Urinary bladder (tissue), 4 donors: ENCODE results near the gene VAC14. TPM values are rescaled to one million over a fixed set of nuclear protein-coding genes. Genes with fewer than 3 reads are reported as not detected.

Experiments used
- DNase-seq: peaks from one replicate; pipeline ENCODE4 v3.0.0-alpha.2; 2015; ENCODE audit errors: extremely low spot score
- H3K27ac ChIP-seq: one replicate; pipeline ENCODE4 v1.5.1; 2013; ENCODE audit warnings: low read depth, mild to moderate bottlenecking, moderate library complexity
- H3K36me3 ChIP-seq: one replicate; pipeline ENCODE4 v1.6.1; 2013; ENCODE audit warnings: mild to moderate bottlenecking, moderate library complexity; ENCODE audit not compliant: insufficient read depth
- H3K4me1 ChIP-seq: one replicate; pipeline ENCODE4 v1.6.1; 2013; ENCODE audit warnings: mild to moderate bottlenecking, moderate library complexity; ENCODE audit not compliant: insufficient read depth
- H3K4me3 ChIP-seq: one replicate; pipeline ENCODE4 v1.5.1; 2013; ENCODE audit warnings: low read depth, low read length
- WGBS: extraction: QIAGEN DNeasy Blood & Tissue Kit; methylation state at CpG from one replicate; pipeline ENCODE4 v1.1.7; 2013; 5-methylcytosine and 5-hydroxymethylcytosine counted together
- polyA plus RNA-seq: library from polyadenylated mRNA; stranded (reverse); fragments of 200-250 nt; gene quantifications from one replicate; pipeline ENCODE4 v1.2.3, GENCODE V29; 2013
- total RNA-seq: library from RNA; depleted of rRNA; stranded (reverse); fragments of >200 nt; gene quantifications from one replicate; pipeline ENCODE4 v1.2.3, GENCODE V29; 2014
- donor health status: healthy with polysubstance abuse.
- donor health status: healthy.

VAC14 gene
- total and polyA plus RNA-seq, 2 donors, result 9.6 to 31.4 TPM

- H3K36me3 ChIP-seq, result no peaks in the 10 kb centered on the region
- no peak overlapping the region for H3K4me3 ChIP-seq
- 35% methylated on average over 31 of the region's 31 CpGs for WGBS
- peak; percentile 71 for DNase-seq
- H3K4me1 ChIP-seq, result no peaks in the 10 kb centered on the region
- peak overlapping the region; percentile 43 for H3K27ac ChIP-seq
These were observed 74.8 kb downstream of the VAC14 start for GRCh38 chr16:70725912-70726828.

GRCh38 chr16:70725024-70725911 lies 75.7 kb downstream of the VAC14 start:
- no peak for DNase-seq
- 60% methylated on average over 22 of the region's 22 CpGs for WGBS
- H3K36me3 ChIP-seq, result no peaks in the 10 kb centered on the region
- H3K27ac ChIP-seq, result peak overlapping the region; percentile 43
- no peak overlapping the region for H3K4me3 ChIP-seq
- H3K4me1 ChIP-seq, result no peaks in the 10 kb centered on the region

- Histone ChIP-seq H3K36me3 (no peaks in the 10 kb centered on the region), H3K4me1 (no peaks in the 10 kb centered on the region), H3K4me3 (no peak overlapping the region), H3K27ac (no peak overlapping the region)
- DNase-seq, result no peak
- 94% methylated on average over 15 of the region's 15 CpGs for WGBS
These were observed 76.6 kb downstream of the VAC14 start for GRCh38 chr16:70724146-70725023.

GRCh38 chr16:70723740-70724145 lies 77.2 kb downstream of the VAC14 start:
- no peak for DNase-seq
- H3K36me3 ChIP-seq, result no peaks in the 10 kb centered on the region
- WGBS, result 86% methylated on average over 6 of the region's 6 CpGs
- H3K4me1 ChIP-seq, result no peaks in the 10 kb centered on the region
- H3K4me3 ChIP-seq, result no peak overlapping the region
- no peak overlapping the region for H3K27ac ChIP-seq

- Histone ChIP-seq H3K27ac (no peak overlapping the region), H3K4me3 (no peak overlapping the region)
- WGBS, result 93% methylated on average over 18 of the region's 18 CpGs
These were observed 79.6 kb downstream of the VAC14 start for GRCh38 chr16:70721202-70721963.

GRCh38 chr16:70720425-70721201 lies 80.3 kb downstream of the VAC14 start:
- H3K36me3 ChIP-seq, result no peaks in the 10 kb centered on the region
- H3K27ac ChIP-seq, result no peak overlapping the region
- WGBS, result 98% methylated on average over 18 of the region's 18 CpGs
- H3K4me3 ChIP-seq, result no peak overlapping the region
- no peak for DNase-seq
- no peaks in the 10 kb centered on the region for H3K4me1 ChIP-seq

More at GRCh38 chr16:70721202-70721963, 79.6 kb downstream of the VAC14 start:
- Histone ChIP-seq H3K4me1 (no peaks in the 10 kb centered on the region), H3K36me3 (no peaks in the 10 kb centered on the region)
- DNase-seq, result no peak

- no peak overlapping the region for H3K27ac ChIP-seq
- no peaks in the 10 kb centered on the region for H3K36me3 ChIP-seq
- DNase-seq, result no peak
- no peak overlapping the region for H3K4me3 ChIP-seq
- H3K4me1 ChIP-seq, result no peaks in the 10 kb centered on the region
- 97% methylated on average over 9 of the region's 9 CpGs for WGBS
These were observed 83.9 kb downstream of the VAC14 start for GRCh38 chr16:70717065-70717464.

- H3K4me1 ChIP-seq, result no peaks in the 10 kb centered on the region
- DNase-seq, result peak; percentile 89
These were observed 85.0 kb downstream of the VAC14 start for GRCh38 chr16:70715860-70716357.

GRCh38 chr16:70715055-70715858 lies 85.7 kb downstream of the VAC14 start:
- H3K4me3 ChIP-seq, result no peak overlapping the region
- no peak overlapping the region for H3K27ac ChIP-seq
- no peaks in the 10 kb centered on the region for H3K4me1 ChIP-seq
- no peak for DNase-seq
- H3K36me3 ChIP-seq, result no peaks in the 10 kb centered on the region
- 28% methylated on average over 23 of the region's 23 CpGs for WGBS

More at GRCh38 chr16:70715860-70716357, 85.0 kb downstream of the VAC14 start:
- 28% methylated on average over 6 of the region's 6 CpGs for WGBS
- no peak overlapping the region for H3K27ac ChIP-seq
- no peak overlapping the region for H3K4me3 ChIP-seq
- no peaks in the 10 kb centered on the region for H3K36me3 ChIP-seq

GRCh38 chr16:70714581-70715054 lies 86.3 kb downstream of the VAC14 start:
- Histone ChIP-seq H3K36me3 (no peaks in the 10 kb centered on the region), H3K4me1 (no peaks in the 10 kb centered on the region), H3K27ac (no peak overlapping the region), H3K4me3 (no peak overlapping the region)
- 73% methylated on average over 10 of the region's 10 CpGs for WGBS
- no peak for DNase-seq

GRCh38 chr16:70713824-70714223 lies 87.1 kb downstream of the VAC14 start:
- Histone ChIP-seq H3K36me3 (no peaks in the 10 kb centered on the region), H3K4me3 (no peak overlapping the region), H3K4me1 (no peaks in the 10 kb centered on the region), H3K27ac (no peak overlapping the region)
- 86% methylated on average over 10 of the region's 10 CpGs for WGBS
- no peak for DNase-seq
